H1 (cell line): Measurements from ENCODE around the gene LRRC43. TPM values are rescaled to one million over a fixed set of nuclear protein-coding genes. Genes with fewer than 3 reads are reported as not detected.

Experiments used
- CTCF ChIA-PET: fragments of 300-600 bp; sonication (Branson Sonifier 250); formaldehyde crosslinking; loops from one replicate; lab custom pipeline; 2021; ENCODE audit not compliant: partially characterized antibody; lab: Charles Lee
- POLR2A ChIA-PET: fragments of 300-600 bp; sonication (Branson Sonifier 250); formaldehyde crosslinking; loops from one replicate; lab custom pipeline; 2021; ENCODE audit warnings: inconsistent platforms; ENCODE audit not compliant: partially characterized antibody; lab: Charles Lee
- DNase-seq, 2 experiments: peaks; one replicate each; pipeline versions ENCODE4 v3.0.0 to v3.0.0-alpha.2; 2010 to 2022; ENCODE audit warnings: low spot score in 2 of 2, low read depth in 1 of 2, mixed read lengths in 1 of 2
- FAIRE-seq: peaks from 2 replicates; lab custom pipeline; 2011; peaks lifted over from hg19 to GRCh38; lab: Jason Lieb, UNC
- H2AFZ ChIP-seq: 2 replicates; pipeline ENCODE4 v1.8.1; 2012; ENCODE audit warnings: low read length, inconsistent platforms
- H2AK5ac ChIP-seq: 2 replicates; pipeline ENCODE4 v1.6.1; 2013; ENCODE audit warnings: low read depth, low read length
- H2BK120ac ChIP-seq: replicated peaks from 2 replicates; pipeline ENCODE3; 2013; ENCODE audit warnings: low read depth, low read length, inconsistent platforms
- H2BK12ac ChIP-seq: 2 replicates; pipeline ENCODE4 v1.6.1; 2013; ENCODE audit warnings: low read depth, low read length
- H2BK15ac ChIP-seq: 2 replicates; pipeline ENCODE4 v1.6.1; 2013; ENCODE audit warnings: low read length
- H2BK20ac ChIP-seq: 2 replicates; pipeline ENCODE4 v1.6.1; 2013; ENCODE audit warnings: low read length
- H2BK5ac ChIP-seq: 2 replicates; pipeline ENCODE4 v1.6.1; 2013; ENCODE audit warnings: low read depth, low read length
- H3K14ac ChIP-seq: 2 replicates; pipeline ENCODE4 v1.6.1; 2013; ENCODE audit warnings: inconsistent platforms; ENCODE audit not compliant: insufficient read length
- H3K18ac ChIP-seq: 2 replicates; pipeline ENCODE4 v1.6.1; 2013; ENCODE audit warnings: low read length; ENCODE audit errors: extremely low read depth
- H3K23ac ChIP-seq: 2 replicates; pipeline ENCODE4 v1.6.1; 2013; ENCODE audit warnings: inconsistent platforms; ENCODE audit not compliant: insufficient read length
- H3K23me2 ChIP-seq: 2 replicates; pipeline ENCODE4 v1.6.1; 2013; ENCODE audit warnings: low read depth, low read length
- H3K27ac ChIP-seq: 2 replicates; pipeline ENCODE4 v1.6.1; 2011; ENCODE audit warnings: low read depth, low read length, inconsistent platforms
- H3K27me3 ChIP-seq, 4 experiments: replicated peaks in 1 of 4; 1 replicate in 1 of 4; 2 replicates in 3 of 4; pipeline versions ENCODE4 v1.6.1 to v1.8.1; 2011 to 2013; ENCODE audit warnings: low read length in 3 of 4, mild to moderate bottlenecking in 3 of 4, inconsistent platforms in 2 of 4, mixed read lengths in 2 of 4, moderate library complexity in 1 of 4; ENCODE audit not compliant: control insufficient read depth in 3 of 4, insufficient read depth in 3 of 4; ENCODE audit errors: extremely low read depth in 1 of 4
- H3K36me3 ChIP-seq, 4 experiments: 2 replicates each; pipeline versions ENCODE4 v1.6.1 to v1.8.1; 2011 to 2013; ENCODE audit warnings: mild to moderate bottlenecking in 4 of 4, low read length in 3 of 4, moderate library complexity in 2 of 4, control low read depth in 1 of 4, inconsistent platforms in 1 of 4; ENCODE audit not compliant: insufficient read depth in 4 of 4, control insufficient read depth in 2 of 4
- H3K4ac ChIP-seq: replicated peaks from 2 replicates; pipeline ENCODE3; 2013; ENCODE audit warnings: low read length, low read depth, mixed read lengths, inconsistent platforms; ENCODE audit not compliant: insufficient read length
- H3K4me1 ChIP-seq, 4 experiments: replicated peaks in 1 of 4; 1 replicate in 1 of 4; 2 replicates in 3 of 4; pipeline versions ENCODE4 v1.6.1 to v1.8.1; 2011 to 2013; ENCODE audit warnings: low read length in 3 of 4, inconsistent platforms in 2 of 4, mixed read lengths in 1 of 4; ENCODE audit not compliant: insufficient read depth in 4 of 4, control insufficient read depth in 3 of 4
- H3K4me2 ChIP-seq, 2 experiments: 2 replicates each; pipeline versions ENCODE4 v1.6.1 to v1.8.1; 2011 to 2013; ENCODE audit warnings: low read depth in 2 of 2, low read length in 2 of 2, control low read depth in 1 of 2, inconsistent platforms in 1 of 2, mild to moderate bottlenecking in 1 of 2; ENCODE audit not compliant: insufficient read depth in 1 of 2
- H3K4me3 ChIP-seq, 4 experiments: fragments of 200-600, 300-600 bp in 1 of 4; sonication (generic), shearing (Covaris generic), sonication (Bioruptor Twin) in 1 of 4; 2 replicates each; pipeline versions ENCODE4 v1.5.1 to v1.8.1; 2011 to 2016; ENCODE audit warnings: low read length in 4 of 4, low read depth in 3 of 4, control low read depth in 2 of 4, inconsistent platforms in 2 of 4, mild to moderate bottlenecking in 2 of 4, mixed read lengths in 1 of 4, moderate library complexity in 1 of 4; ENCODE audit not compliant: insufficient read depth in 2 of 4; ENCODE audit errors: extremely low read depth in 1 of 4
- H3K56ac ChIP-seq: replicated peaks from 2 replicates; pipeline ENCODE3; 2013; ENCODE audit warnings: low read depth, mild to moderate bottlenecking, mixed read lengths, low read length, inconsistent platforms; ENCODE audit not compliant: insufficient read length
- H3K79me1 ChIP-seq: 2 replicates; pipeline ENCODE4 v1.6.1; 2013; ENCODE audit warnings: low read depth, low read length, control low read depth
- H3K79me2 ChIP-seq, 2 experiments: 2 replicates each; pipeline versions ENCODE4 v1.6.1 to v1.8.1; 2012 to 2013; ENCODE audit warnings: low read length in 2 of 2, mild to moderate bottlenecking in 2 of 2, inconsistent platforms in 1 of 2; ENCODE audit not compliant: insufficient read depth in 2 of 2, control insufficient read depth in 1 of 2
- H3K9ac ChIP-seq, 4 experiments: replicated peaks in 1 of 4; 1 replicate in 1 of 4; 2 replicates in 3 of 4; pipeline versions ENCODE4 v1.6.1 to v1.8.1; 2011 to 2013; ENCODE audit warnings: low read depth in 3 of 4, low read length in 3 of 4, control low read depth in 2 of 4, mild to moderate bottlenecking in 2 of 4, moderate library complexity in 2 of 4, inconsistent platforms in 1 of 4; ENCODE audit errors: extremely low read depth in 1 of 4
- H3K9me3 ChIP-seq, 2 experiments: 2 replicates each; pipeline versions ENCODE4 v1.6.1 to v1.8.1; 2012 to 2013; ENCODE audit warnings: mild to moderate bottlenecking in 2 of 2, moderate library complexity in 2 of 2, control low read depth in 1 of 2, inconsistent platforms in 1 of 2, low read depth in 1 of 2, low read length in 1 of 2, mixed read lengths in 1 of 2; ENCODE audit not compliant: insufficient read depth in 2 of 2
- H4K20me1 ChIP-seq, 2 experiments: replicated peaks in 1 of 2; 2 replicates each; pipeline versions ENCODE3 to v1.8.1; 2011 to 2013; ENCODE audit warnings: inconsistent platforms in 2 of 2, low read length in 2 of 2, mild to moderate bottlenecking in 1 of 2; ENCODE audit not compliant: insufficient read depth in 2 of 2, control insufficient read depth in 1 of 2
- H4K5ac ChIP-seq: 2 replicates; pipeline ENCODE4 v1.6.1; 2013; ENCODE audit warnings: low read length, low read depth, mixed read lengths, inconsistent platforms; ENCODE audit not compliant: insufficient read length
- H4K8ac ChIP-seq: 2 replicates; pipeline ENCODE4 v1.8.0; 2013; ENCODE audit warnings: mild to moderate bottlenecking, moderate library complexity, low read length, inconsistent platforms; ENCODE audit not compliant: insufficient read depth; ENCODE audit errors: extremely low read depth
- H4K91ac ChIP-seq: replicated peaks from 2 replicates; pipeline ENCODE3; 2013; ENCODE audit warnings: low read length, mixed read lengths, inconsistent platforms; ENCODE audit not compliant: insufficient read length
- WGBS, 2 experiments: shearing (Covaris generic) in 1 of 2; methylation state at CpG; one replicate each; pipeline versions ENCODE4 v1.1.6 to v1.1.7; 2013 to 2015; ENCODE audit warnings: low lambda C conversion rate in 2 of 2, mixed read lengths in 2 of 2, inconsistent platforms in 1 of 2, low coverage in 1 of 2, missing lambda C conversion rate in 1 of 2; ENCODE audit not compliant: insufficient replicate concordance in 2 of 2, insufficient coverage in 1 of 2, insufficient read length in 1 of 2; ENCODE audit errors: extremely low coverage in 1 of 2, missing lambda C conversion rate in 1 of 2; 5-methylcytosine and 5-hydroxymethylcytosine counted together
- polyA plus RNA-seq, 7 experiments: library from polyadenylated mRNA; depleted of rRNA in 3 of 7; stranded (reverse) in 5 of 7; unstranded in 2 of 7; fragments of >200 nt in 5 of 7; fragments of 200-250 nt in 2 of 7; gene quantifications; 1 replicate in 5 of 7; 2 replicates in 1 of 7; 4 replicates in 1 of 7; pipeline versions ENCODE4 v1.2.1 to v1.2.3, GENCODE V29; 2011 to 2013; ENCODE audit warnings: missing spikeins in 2 of 7, mixed read lengths in 2 of 7
- total RNA-seq: library from RNA; stranded (reverse); fragmentation: NEBNext Ultra II Directional; extraction: Animal tissue kit (Norgen Biotek cat#: 25700); gene quantifications from 2 replicates; pipeline ENCODE4 v1.2.1, GENCODE V29; 2021

LRRC43 gene
- total and polyA plus RNA-seq, 2 of the 8 experiments (the other 6 are each of a cell fraction or from before 2014, with no cell fraction given), result 0.35 to 0.44 TPM

DNA sequence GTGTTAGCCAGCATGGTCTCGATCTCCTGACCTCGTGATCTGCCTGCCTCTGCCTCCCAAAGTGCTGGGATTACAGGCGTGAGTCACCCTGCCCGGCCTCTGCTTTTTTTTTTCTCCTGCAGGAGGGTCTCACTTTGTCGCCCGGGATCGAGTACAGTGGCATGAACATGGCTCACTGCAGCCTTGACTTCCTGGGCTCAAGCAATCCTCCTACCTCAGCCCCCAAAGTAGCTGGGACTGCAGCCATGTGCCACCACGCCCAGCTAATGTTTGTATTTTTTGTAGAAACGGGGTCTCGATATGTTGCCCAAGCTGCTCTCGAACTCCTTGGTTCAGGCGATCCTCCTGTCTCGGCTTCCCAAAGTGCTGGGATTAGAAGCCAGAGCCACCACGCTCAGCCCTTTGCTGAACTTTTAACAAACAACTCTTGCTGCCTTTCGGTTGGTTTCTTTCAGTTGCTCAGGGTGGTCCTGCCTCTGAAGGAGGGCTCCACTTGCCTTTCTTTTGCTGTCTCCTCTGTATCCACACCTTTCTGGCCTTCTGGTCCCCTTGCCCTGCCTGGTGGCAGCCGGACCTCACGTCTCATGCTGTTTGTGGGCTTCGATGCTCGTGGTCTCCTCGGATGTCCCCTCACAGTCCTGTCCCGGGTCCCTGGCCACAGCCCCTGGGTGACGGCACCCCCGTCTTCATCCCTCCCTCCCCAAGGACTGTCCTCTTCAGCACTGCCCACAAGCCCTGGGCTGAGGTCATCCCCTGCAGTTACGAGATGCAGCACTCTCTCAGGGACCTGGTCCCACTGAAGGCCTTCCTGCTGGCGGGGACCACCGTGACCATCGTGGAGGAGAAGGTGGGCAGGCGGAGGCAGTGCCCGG, 16.8 kb downstream of the LRRC43 start:
- Histone ChIP-seq H3K9me3 (no peaks in the 10 kb centered on the region), H2BK5ac (no peak overlapping the region), H2AK5ac (no peak overlapping the region), H4K20me1 (peaks cover 0 to under 1% of the 10 kb centered on the region in 2 experiments), H3K36me3 (peaks cover 0 to 4% (median 0%) of the 10 kb centered on the region in 4 experiments; a peak in 1 of 8 replicates), H3K4me3 (no peak overlapping the region), H3K23ac (no peak overlapping the region), H4K8ac (peak overlapping the region; percentile 41; the same call in 1 of the 2 replicates), H3K4me1 (peaks cover 0 to 5% (median under 1%) of the 10 kb centered on the region in 4 experiments; a peak in 2 of 7 replicates), H3K23me2 (peaks cover 9% of the 10 kb centered on the region; the same call in 1 of the 2 replicates), H2AFZ (no peak overlapping the region), H3K9ac (no peak overlapping the region), H3K27me3 (peaks cover 5 to 26% (median 15%) of the 10 kb centered on the region in 4 experiments; a peak in 6 of 7 replicates), H2BK20ac (no peak overlapping the region), H4K5ac (no peak overlapping the region), H3K18ac (no peak overlapping the region), H2BK15ac (0 out of 2 replicates have a peak overlapping the region, but pooled peaks have one; percentile 29), H2BK120ac (no peak overlapping the region), H3K14ac (no peak overlapping the region), H3K4me2 (no peak overlapping the region), H3K79me1 (no peaks in the 10 kb centered on the region), H2BK12ac (no peak overlapping the region), H3K27ac (no peak overlapping the region), H3K79me2 (no peaks in the 10 kb centered on the region), H3K4ac (no peak overlapping the region), H3K56ac (no peak overlapping the region), H4K91ac (no peak overlapping the region)
- CTCF ChIA-PET, result interaction anchor here (0.8 to 4.0 kb wide), 6 partner anchors 9 to 76 kb away, joined by 3 to 18 read pairs (median 3); partner anchors contain the start of gene LRRC43
- DNase-seq (no peak), FAIRE-seq (no peak)
- WGBS, 2 experiments, result 91% methylated on average over 27 of the region's 29 CpGs; no CpG with 5 or more reads in 1 of the 2 experiments
- POLR2A ChIA-PET, result interaction anchor here (0.6 to 17.6 kb wide), 3 partner anchors 10 to 61 kb away, joined by 3 to 230 read pairs (median 3); partner anchors contain the start of gene DIABLO
